Right lobe of liver (tissue), 6 donors: ENCODE data around the gene TFEB. TPM values are rescaled to one million over a fixed set of nuclear protein-coding genes. Genes with fewer than 3 reads are reported as not detected.

Source experiments
- ATAC-seq, 4 donors: fragments of 200-7000 bp; cut with Tn5 transposase; one replicate each; pipeline ENCODE4 v1.9.1; 2020; ENCODE audit warnings: mild to moderate bottlenecking in 4 of 4, moderate library complexity in 4 of 4
- DNase-seq, 3 donors: peaks; one replicate each; pipeline ENCODE4 v3.0.0-alpha.2; 2020
- H3K27ac ChIP-seq, 3 donors: fragments of 200-600 bp; one replicate each; pipeline ENCODE4 v1.8.0; 2022
- H3K27me3 ChIP-seq, 2 donors: fragments of 200-600 bp; one replicate each; pipeline ENCODE4 v1.8.0; 2022
- H3K36me3 ChIP-seq, 4 donors: fragments of 200-600 bp; sonication (generic) in 1 of 4; one replicate each; pipeline versions ENCODE4 v1.5.1 to v1.8.0; 2017 to 2022; ENCODE audit warnings: control low read depth in 1 of 4
- H3K4me1 ChIP-seq, 4 donors: fragments of 200-600 bp; sonication (generic) in 1 of 4; one replicate each; pipeline versions ENCODE4 v1.5.1 to v1.8.0; 2017 to 2022; ENCODE audit warnings: control low read depth in 1 of 4
- H3K4me3 ChIP-seq, 3 donors: fragments of 200-600 bp; one replicate each; pipeline ENCODE4 v1.8.0; 2022
- H3K9me3 ChIP-seq, 4 donors: fragments of 200-600 bp; sonication (generic) in 1 of 4; one replicate each; pipeline versions ENCODE4 v1.5.1 to v1.8.0; 2017 to 2022; ENCODE audit warnings: control low read depth in 1 of 4
- CTCF ChIP-seq, 4 donors: fragments of 200-600 bp in 3 of 4; fragments of 450-650 bp in 1 of 4; IDR thresholded peaks; one replicate each; pipeline versions ENCODE4 v1.5.1 to v1.8.0; 2016 to 2022; ENCODE audit warnings: antibody characterized with exemption in 4 of 4, mild to moderate bottlenecking in 2 of 4
- POLR2A ChIP-seq: fragments of 450-650 bp; IDR thresholded peaks from one replicate; pipeline ENCODE4 v1.6.1; 2017; ENCODE audit warnings: antibody characterized with exemption, mild to moderate bottlenecking
- WGBS: methylation state at CpG from one replicate; pipeline ENCODE4 v1.1.6; 2018; ENCODE audit warnings: low coverage, low lambda C conversion rate; ENCODE audit not compliant: insufficient coverage; ENCODE audit errors: missing lambda C conversion rate; 5-methylcytosine and 5-hydroxymethylcytosine counted together
- intact Hi-C, 2 donors: fragments of 100-400 bp; cut with DNase I; formaldehyde crosslinking; loops; one replicate each; pipeline versions ENCODE4 v1.11.2 to v1.14.1; 2022
- total RNA-seq, 6 experiments: library from RNA; depleted of rRNA in 2 of 6; stranded (reverse); fragments of >200 nt in 2 of 6; fragmentation: NEBNext Ultra II Directional in 3 of 6; extraction: Animal tissue kit (Norgen Biotek cat#: 25700) in 3 of 6; gene quantifications; one replicate each; pipeline versions ENCODE4 v1.1.0 to v1.2.4, GENCODE V29; 2016 to 2023
- donor health status: DM: no; HTN: yes; CAD: no.
- donor health status: DM: no; HTN: no; CAD: no.
- donor health status: DM: no; HTN: no; CAD: no.
- donor health status: DM: no; HTN: yes; CAD: no.
- donor health status: DM: no; HTN: yes; CAD: no.

Gene TFEB
- total RNA-seq, 6 experiments from 2014 or later = 4.5 to 9.2 (median 6.6) TPM

DNA sequence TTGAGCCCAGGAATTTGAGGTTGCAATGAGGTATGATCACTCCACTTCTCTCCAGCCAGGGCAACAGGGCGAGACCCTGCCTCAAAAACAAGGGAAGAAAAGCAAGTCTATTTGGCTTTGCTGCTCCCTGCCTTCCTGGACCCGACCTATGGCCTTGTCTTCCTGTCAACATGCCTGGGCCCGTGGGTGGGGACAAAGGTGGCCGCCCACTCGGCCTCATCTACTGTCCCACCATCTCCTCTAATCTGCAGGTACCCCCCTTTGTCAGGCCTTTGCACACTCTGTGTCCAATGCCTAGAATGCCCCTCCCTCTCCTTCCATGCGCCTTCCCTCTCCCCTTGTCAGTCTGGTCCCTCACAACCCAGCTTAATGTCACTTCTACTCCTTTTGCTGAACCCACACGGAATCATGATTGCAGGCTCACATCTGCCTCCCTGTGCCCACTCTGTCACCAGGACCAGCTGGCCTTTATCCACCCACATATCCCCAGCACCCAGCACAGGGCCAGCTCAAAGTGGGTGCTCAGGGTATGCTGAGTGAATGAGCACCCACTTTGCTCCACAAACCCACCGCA, 56.8 kb downstream of the TFEB start:
- Histone ChIP-seq H3K36me3 (no peaks in the 10 kb centered on the region), H3K9me3 (no peaks in the 10 kb centered on the region), H3K27ac (no peak overlapping the region), H3K27me3 (no peaks in the 10 kb centered on the region), H3K4me3 (no peak overlapping the region), H3K4me1 (peaks cover 0 to 5% (median 0%) of the 10 kb centered on the region in 4 donors)
- peak in 1 of 3 donors; percentile 14 for DNase-seq
- 67% methylated on average over 7 of the region's 8 CpGs for WGBS
- TF ChIP-seq POLR2A = no peak
- no peak for TF ChIP-seq CTCF (IDR thresholded peaks at IDR 0.05)
- intact Hi-C loops = loop anchor here (2.0 to 10.0 kb wide), 3 partner anchors 74 to 304 kb away; no protein-coding TSS in a partner anchor
- ATAC-seq = no peak

- no peak overlapping the region for H3K27ac ChIP-seq
- H3K36me3 ChIP-seq = no peaks in the 10 kb centered on the region
- WGBS = 88% methylated on average over 20 of the region's 25 CpGs
- no peaks in the 10 kb centered on the region for H3K4me1 ChIP-seq
- no peak for ATAC-seq
- TF ChIP-seq POLR2A (no peak), CTCF (IDR thresholded peaks at IDR 0.05) (no peak)
- DNase-seq = peak in 1 of 3 donors; percentile 7
- no peak overlapping the region for H3K4me3 ChIP-seq
- no peaks in the 10 kb centered on the region for H3K9me3 ChIP-seq
- intact Hi-C loops = loop anchor here (5.0 to 10.0 kb wide), 2 partner anchors 75 to 303 kb away; no protein-coding TSS in a partner anchor
- no peaks in the 10 kb centered on the region for H3K27me3 ChIP-seq
These were observed 58.1 kb downstream of the TFEB start for GRCh38 chr6:41677124-41677921.

DNA sequence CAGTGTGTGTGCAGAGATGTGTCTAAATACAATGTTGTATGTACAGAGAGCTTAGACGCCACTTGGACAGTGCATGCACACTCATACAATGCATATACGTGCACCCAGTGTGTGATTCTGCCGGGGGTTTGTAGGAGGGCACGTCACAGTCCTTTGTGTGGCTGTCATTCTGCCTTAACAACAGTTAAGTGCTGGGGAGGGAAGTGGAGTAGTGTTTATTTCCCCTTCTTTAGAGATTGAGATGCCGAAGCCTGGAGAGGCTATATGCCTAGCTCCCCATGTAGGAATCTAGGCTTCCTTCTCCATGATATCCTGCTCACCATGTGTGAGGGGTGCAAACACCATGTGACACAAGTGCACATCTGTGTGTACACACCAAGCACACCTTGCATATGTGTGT, 59.0 kb downstream of the TFEB start:
- Histone ChIP-seq H3K4me3 (no peak overlapping the region), H3K27ac (no peak overlapping the region), H3K4me1 (no peaks in the 10 kb centered on the region), H3K36me3 (no peaks in the 10 kb centered on the region), H3K27me3 (no peaks in the 10 kb centered on the region), H3K9me3 (no peaks in the 10 kb centered on the region)
- DNase-seq (no peak), ATAC-seq (no peak)
- intact Hi-C loops = loop anchor here (5.0 to 10.0 kb wide), 2 partner anchors 74 to 302 kb away; no protein-coding TSS in a partner anchor
- WGBS = 73% methylated on average over 4 of the region's 5 CpGs
- TF ChIP-seq POLR2A (no peak), CTCF (IDR thresholded peaks at IDR 0.05) (no peak)

- H3K36me3 ChIP-seq = no peaks in the 10 kb centered on the region
- H3K4me1 ChIP-seq = no peaks in the 10 kb centered on the region
- no peak overlapping the region for H3K27ac ChIP-seq
- DNase-seq = no peak
- no peak for ATAC-seq
- intact Hi-C loops = loop anchor here (5.0 to 10.0 kb wide), 2 partner anchors 74 to 301 kb away; no protein-coding TSS in a partner anchor
- 80% methylated on average over 6 of the region's 6 CpGs for WGBS
- H3K27me3 ChIP-seq = no peaks in the 10 kb centered on the region
- TF ChIP-seq POLR2A (no peak), CTCF (IDR thresholded peaks at IDR 0.05) (no peak)
- no peaks in the 10 kb centered on the region for H3K9me3 ChIP-seq
- H3K4me3 ChIP-seq = no peak overlapping the region
These were observed 59.4 kb downstream of the TFEB start for GRCh38 chr6:41675992-41676391.
